Nephron (organoid): Measurements from ENCODE around the gene PSAP.
"Not testable (repeated sequence)": the region's sequence is repeated elsewhere in the genome, so short reads cannot be mapped to it uniquely, and the experiment has no call there.

ENCODE experiments used
- H3K27ac Mint-ChIP-seq, 3 experiments: 2 replicates each; pipeline ENCODE4 v1.8.0; 2020; ENCODE audit warnings: mixed read lengths in 3 of 3, mild to moderate bottlenecking in 2 of 3, moderate library complexity in 1 of 3
- H3K27me3 Mint-ChIP-seq: 2 replicates; pipeline ENCODE4 v1.8.0; 2021; ENCODE audit warnings: low read depth, mild to moderate bottlenecking, moderate library complexity, mixed read lengths
- H3K36me3 Mint-ChIP-seq: 2 replicates; pipeline ENCODE4 v1.8.0; 2020; ENCODE audit warnings: low read depth, mixed read lengths
- H3K4me1 Mint-ChIP-seq: 2 replicates; pipeline ENCODE4 v1.8.0; 2020; ENCODE audit warnings: mixed read lengths
- H3K4me3 Mint-ChIP-seq, 3 experiments: 2 replicates each; pipeline ENCODE4 v1.8.0; 2020; ENCODE audit warnings: mild to moderate bottlenecking in 3 of 3, mixed read lengths in 3 of 3, moderate library complexity in 2 of 3
- H3K9me3 Mint-ChIP-seq: 2 replicates; pipeline ENCODE4 v1.8.0; 2020; ENCODE audit warnings: mixed read lengths
- TF ChIP-seq, protein P1 (sequence below), 3 experiments: fragments of 200-600 bp; sonication (generic); IDR thresholded peaks; one replicate each; pipeline ENCODE4 v1.5.0; 2021; ENCODE audit warnings: antibody characterized with exemption in 3 of 3; ENCODE audit not compliant: unreplicated experiment in 3 of 3

The PSAP gene

DNA sequence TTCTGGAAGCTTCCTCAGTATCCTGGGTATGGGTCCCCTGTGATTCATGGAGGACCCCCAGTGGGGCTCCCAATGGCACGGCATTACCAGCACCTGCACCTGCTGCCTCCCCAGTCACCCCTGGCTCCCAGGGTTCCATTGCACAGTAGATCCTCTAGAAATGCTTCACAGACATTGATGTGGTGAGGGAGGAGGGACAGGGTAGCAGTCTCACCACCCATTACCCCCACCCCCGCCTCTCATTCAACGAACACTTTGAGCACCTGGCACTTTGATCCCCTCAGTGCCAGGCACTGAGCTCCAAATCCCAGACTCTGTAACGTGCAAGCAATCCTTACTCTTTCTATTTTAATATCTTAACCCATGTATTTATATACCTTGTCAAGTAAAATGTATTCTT, 26.8 kb upstream of the PSAP start:
- H3K27ac Mint-ChIP-seq: no peak overlapping the region
- peaks cover 3% of the 10 kb centered on the region for H3K9me3 Mint-ChIP-seq
- H3K4me3 Mint-ChIP-seq: no peak overlapping the region
- TF ChIP-seq, protein P1, sequence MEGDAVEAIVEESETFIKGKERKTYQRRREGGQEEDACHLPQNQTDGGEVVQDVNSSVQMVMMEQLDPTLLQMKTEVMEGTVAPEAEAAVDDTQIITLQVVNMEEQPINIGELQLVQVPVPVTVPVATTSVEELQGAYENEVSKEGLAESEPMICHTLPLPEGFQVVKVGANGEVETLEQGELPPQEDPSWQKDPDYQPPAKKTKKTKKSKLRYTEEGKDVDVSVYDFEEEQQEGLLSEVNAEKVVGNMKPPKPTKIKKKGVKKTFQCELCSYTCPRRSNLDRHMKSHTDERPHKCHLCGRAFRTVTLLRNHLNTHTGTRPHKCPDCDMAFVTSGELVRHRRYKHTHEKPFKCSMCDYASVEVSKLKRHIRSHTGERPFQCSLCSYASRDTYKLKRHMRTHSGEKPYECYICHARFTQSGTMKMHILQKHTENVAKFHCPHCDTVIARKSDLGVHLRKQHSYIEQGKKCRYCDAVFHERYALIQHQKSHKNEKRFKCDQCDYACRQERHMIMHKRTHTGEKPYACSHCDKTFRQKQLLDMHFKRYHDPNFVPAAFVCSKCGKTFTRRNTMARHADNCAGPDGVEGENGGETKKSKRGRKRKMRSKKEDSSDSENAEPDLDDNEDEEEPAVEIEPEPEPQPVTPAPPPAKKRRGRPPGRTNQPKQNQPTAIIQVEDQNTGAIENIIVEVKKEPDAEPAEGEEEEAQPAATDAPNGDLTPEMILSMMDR (IDR thresholded peaks at IDR 0.05; ENCODE audit: unreplicated experiment in 3 of 3): no peak
- H3K27me3 Mint-ChIP-seq: no peaks in the 10 kb centered on the region
- no peaks in the 10 kb centered on the region for H3K4me1 Mint-ChIP-seq
- H3K36me3 Mint-ChIP-seq: peaks cover 3% of the 10 kb centered on the region

DNA sequence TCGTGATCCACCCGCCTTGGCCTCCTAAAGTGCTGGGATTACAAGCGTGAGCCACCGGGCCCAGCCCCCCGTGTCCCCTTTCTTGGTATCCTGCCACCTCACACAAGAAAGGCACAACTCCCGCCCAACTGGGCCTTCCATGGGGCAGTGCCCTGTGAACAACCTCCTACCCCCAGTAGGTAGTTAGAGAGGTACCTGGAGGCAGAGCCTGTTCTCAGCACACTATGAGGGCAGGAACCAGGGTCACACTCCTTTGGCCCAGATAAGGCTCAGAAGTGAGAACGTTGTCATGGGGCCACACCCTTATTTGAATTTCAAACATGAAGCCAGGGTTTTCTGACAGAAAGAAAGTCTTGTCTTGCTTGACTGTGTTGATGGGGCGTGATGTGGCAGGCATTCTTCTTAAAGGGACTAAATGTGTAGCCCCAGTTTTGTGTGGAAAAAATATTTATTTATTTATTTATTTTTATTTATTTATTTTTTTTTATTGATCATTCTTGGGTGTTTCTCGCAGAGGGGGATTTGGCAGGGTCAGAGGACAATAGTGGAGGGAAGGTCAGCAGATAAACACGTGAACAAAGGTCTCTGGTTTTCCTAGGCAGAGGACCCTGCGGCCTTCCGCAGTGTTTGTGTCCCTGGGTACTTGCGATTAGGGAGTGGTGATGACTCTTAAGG, 23.8 kb upstream of the PSAP start:
- not testable (repeated sequence) for H3K9me3 Mint-ChIP-seq, H3K27me3 Mint-ChIP-seq, H3K4me1 Mint-ChIP-seq, H3K4me3 Mint-ChIP-seq, H3K27ac Mint-ChIP-seq, H3K36me3 Mint-ChIP-seq

DNA sequence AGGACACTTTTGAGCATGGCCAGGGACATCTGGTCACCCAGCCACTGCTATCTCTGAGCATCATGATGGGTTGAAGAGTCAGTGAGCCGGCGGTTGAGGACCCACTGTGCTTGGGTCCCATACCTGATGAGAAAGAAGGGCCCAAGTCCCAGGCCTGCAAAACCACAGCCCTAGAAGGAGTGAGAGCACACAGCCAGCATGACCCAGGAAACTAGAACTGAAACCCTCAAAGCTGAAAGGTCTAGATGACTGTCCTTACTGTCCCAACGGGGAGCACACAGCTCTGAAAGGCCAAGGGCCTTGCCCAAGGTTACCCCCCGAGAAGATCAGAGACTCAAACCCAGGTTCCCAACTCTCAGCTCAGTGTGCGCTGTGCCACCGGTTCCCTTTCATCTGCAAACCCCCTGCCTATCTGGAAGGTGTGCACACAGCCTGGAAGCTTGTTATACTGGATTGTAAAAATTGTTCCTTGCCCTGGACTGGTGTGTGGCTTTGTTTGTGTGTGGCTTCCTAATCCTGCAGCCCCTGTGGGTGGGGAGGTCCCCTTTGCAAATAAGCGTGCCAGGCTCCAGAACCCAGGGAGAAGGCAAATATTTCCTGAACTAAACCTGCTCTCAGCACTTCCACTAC, 22.6 kb upstream of the PSAP start:
- H3K4me1 Mint-ChIP-seq: no peaks in the 10 kb centered on the region
- H3K27me3 Mint-ChIP-seq: no peaks in the 10 kb centered on the region
- H3K9me3 Mint-ChIP-seq: peaks cover 3% of the 10 kb centered on the region
- no peak overlapping the region for H3K4me3 Mint-ChIP-seq
- TF ChIP-seq, protein P1 (IDR thresholded peaks at IDR 0.05; ENCODE audit: unreplicated experiment in 3 of 3): no peak
- H3K36me3 Mint-ChIP-seq: peaks cover 3% of the 10 kb centered on the region
- no peak overlapping the region for H3K27ac Mint-ChIP-seq

- H3K4me1 Mint-ChIP-seq, H3K4me3 Mint-ChIP-seq, H3K36me3 Mint-ChIP-seq, H3K9me3 Mint-ChIP-seq, H3K27me3 Mint-ChIP-seq, H3K27ac Mint-ChIP-seq: not testable (repeated sequence)
These were observed 18.6 kb upstream of the PSAP start for GRCh38 chr10:71869601-71870000.

DNA sequence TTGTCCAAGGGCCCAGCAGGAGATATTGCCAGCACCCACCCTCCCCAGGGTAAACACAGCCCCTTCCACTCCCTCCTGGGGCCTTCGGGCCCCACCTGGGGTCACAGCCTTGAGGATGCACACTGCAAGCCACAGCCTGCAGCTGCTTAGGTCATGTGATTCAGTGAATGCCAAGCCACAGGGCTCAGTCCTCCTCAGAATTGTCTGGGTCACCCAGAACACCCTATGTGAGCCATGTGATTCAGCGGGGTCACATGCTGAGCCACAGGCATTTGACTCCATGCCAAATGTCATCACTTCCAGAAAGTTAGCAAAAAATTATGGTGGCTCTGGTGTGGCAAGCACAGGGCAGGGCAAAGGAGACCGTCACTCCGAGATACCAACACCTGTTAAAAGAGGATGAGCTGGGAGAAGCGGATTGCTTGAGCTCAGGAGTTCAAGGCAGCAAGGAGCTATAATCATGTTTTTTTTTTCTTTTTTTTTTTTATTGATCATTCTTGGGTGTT, 17.2 kb upstream of the PSAP start:
- H3K4me1 Mint-ChIP-seq: no peaks in the 10 kb centered on the region
- H3K27ac Mint-ChIP-seq: no peak overlapping the region
- H3K4me3 Mint-ChIP-seq: no peak overlapping the region
- H3K9me3 Mint-ChIP-seq: peaks cover 4% of the 10 kb centered on the region
- TF ChIP-seq, protein P1 (IDR thresholded peaks at IDR 0.05; ENCODE audit: unreplicated experiment in 3 of 3): no peak
- H3K36me3 Mint-ChIP-seq: peaks cover 3% of the 10 kb centered on the region
- H3K27me3 Mint-ChIP-seq: peaks cover 4% of the 10 kb centered on the region

GRCh38 chr10:71865561-71866041, 14.6 kb upstream of the PSAP start:
- TF ChIP-seq, protein P1 (IDR thresholded peaks at IDR 0.05; ENCODE audit: unreplicated experiment in 3 of 3): no peak
- Mint-ChIP-seq H3K36me3 (peaks cover 3% of the 10 kb centered on the region), H3K27ac (no peak overlapping the region), H3K4me3 (no peak overlapping the region), H3K9me3 (peaks cover 4% of the 10 kb centered on the region), H3K4me1 (peaks cover 4% of the 10 kb centered on the region), H3K27me3 (peaks cover 4% of the 10 kb centered on the region)

- H3K36me3 Mint-ChIP-seq: peaks cover 3% of the 10 kb centered on the region
- peaks cover 10% of the 10 kb centered on the region for H3K4me1 Mint-ChIP-seq
- no peak overlapping the region for H3K4me3 Mint-ChIP-seq
- TF ChIP-seq, protein P1 (IDR thresholded peaks at IDR 0.05; ENCODE audit: unreplicated experiment in 3 of 3): no peak
- H3K27ac Mint-ChIP-seq: no peak overlapping the region
- H3K9me3 Mint-ChIP-seq: peaks cover 4% of the 10 kb centered on the region
- peaks cover 4% of the 10 kb centered on the region for H3K27me3 Mint-ChIP-seq
These were observed 13.9 kb upstream of the PSAP start for GRCh38 chr10:71864911-71865361.
